Uterus (tissue), 2 donors: Measurements from ENCODE around the gene ALDH16A1.

Experiments
- CTCF ChIP-seq, 4 experiments: fragments of 200-600 bp in 2 of 4; fragments of 450-650 bp in 2 of 4; sonication (generic) in 2 of 4; IDR thresholded peaks; one replicate each; pipeline ENCODE4 v1.5.1; 2016 to 2019; ENCODE audit warnings: antibody characterized with exemption in 4 of 4, mild to moderate bottlenecking in 2 of 4, moderate library complexity in 1 of 4
- POLR2A ChIP-seq, 2 donors: fragments of 450-650 bp; IDR thresholded peaks; one replicate each; pipeline ENCODE4 v1.6.1; 2016; ENCODE audit warnings: antibody characterized with exemption in 2 of 2, mild to moderate bottlenecking in 1 of 2, moderate library complexity in 1 of 2

GRCh38 chr19:49437231-49437630 is 15.8 kb upstream of the ALDH16A1 start:
- TF ChIP-seq CTCF (IDR thresholded peaks at IDR 0.05): no peak
- TF ChIP-seq POLR2A (IDR thresholded peaks at IDR 0.05): no peak
